ENCODE measurements around the gene OPN3.

Gene OPN3

DNA sequence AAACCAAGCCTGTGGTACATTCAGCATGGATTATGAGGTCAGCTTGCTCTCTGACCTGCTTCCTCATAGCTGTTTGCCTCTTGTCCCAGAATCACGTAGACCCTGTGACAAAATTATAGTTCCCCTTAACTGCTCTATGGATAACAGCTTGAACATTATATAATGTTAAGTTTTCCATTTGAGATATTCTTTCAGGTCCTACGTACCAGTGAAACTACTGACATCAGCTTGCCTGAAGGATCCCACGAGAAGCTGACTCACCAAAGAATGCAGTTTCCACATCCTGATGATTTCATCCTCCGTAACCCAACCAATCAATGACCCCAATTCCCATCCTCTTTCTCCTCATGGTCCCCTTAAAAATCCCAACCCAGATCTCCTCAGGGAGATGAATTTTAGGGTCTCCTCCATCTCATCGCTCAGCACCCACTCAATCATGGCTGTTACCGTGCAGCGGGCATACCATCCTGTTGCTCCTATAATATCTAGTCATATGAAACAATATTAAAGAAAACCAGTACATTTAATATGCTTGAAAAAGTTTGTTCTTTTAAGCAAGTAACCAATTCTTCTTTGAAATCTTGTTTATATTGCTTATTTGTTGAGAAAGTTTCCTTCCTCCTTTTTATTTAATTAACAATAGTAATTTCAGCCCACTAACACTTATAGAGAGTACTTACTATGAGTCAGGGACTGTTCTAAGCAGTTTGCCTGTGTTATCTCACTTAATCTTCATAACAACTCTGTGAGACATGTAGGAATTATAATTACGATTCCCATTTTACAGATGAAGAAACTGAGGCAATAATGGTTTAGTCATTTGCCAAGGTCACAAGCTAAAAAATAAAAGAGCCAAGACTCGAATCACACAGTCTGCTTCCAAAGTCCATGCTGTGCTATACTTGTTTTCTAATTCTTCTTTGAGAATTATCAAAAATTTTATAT, 27.4 kb downstream of the OPN3 start:
- Mint-ChIP-seq H3K4me1 (no peaks in the 10 kb centered on the region), H3K27me3 (ENCODE audit: low read depth, poor library complexity) (no peaks in the 10 kb centered on the region), H3K27ac (no peak overlapping the region), H3K4me3 (no peak overlapping the region), H3K9me3 (no peaks in the 10 kb centered on the region), H3K36me3 (ENCODE audit: low read depth) (no peaks in the 10 kb centered on the region)
- TF ChIP-seq, protein P1, sequence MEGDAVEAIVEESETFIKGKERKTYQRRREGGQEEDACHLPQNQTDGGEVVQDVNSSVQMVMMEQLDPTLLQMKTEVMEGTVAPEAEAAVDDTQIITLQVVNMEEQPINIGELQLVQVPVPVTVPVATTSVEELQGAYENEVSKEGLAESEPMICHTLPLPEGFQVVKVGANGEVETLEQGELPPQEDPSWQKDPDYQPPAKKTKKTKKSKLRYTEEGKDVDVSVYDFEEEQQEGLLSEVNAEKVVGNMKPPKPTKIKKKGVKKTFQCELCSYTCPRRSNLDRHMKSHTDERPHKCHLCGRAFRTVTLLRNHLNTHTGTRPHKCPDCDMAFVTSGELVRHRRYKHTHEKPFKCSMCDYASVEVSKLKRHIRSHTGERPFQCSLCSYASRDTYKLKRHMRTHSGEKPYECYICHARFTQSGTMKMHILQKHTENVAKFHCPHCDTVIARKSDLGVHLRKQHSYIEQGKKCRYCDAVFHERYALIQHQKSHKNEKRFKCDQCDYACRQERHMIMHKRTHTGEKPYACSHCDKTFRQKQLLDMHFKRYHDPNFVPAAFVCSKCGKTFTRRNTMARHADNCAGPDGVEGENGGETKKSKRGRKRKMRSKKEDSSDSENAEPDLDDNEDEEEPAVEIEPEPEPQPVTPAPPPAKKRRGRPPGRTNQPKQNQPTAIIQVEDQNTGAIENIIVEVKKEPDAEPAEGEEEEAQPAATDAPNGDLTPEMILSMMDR (IDR thresholded peaks at IDR 0.05) = no peak
- no peak for DNase-seq

- no peak for DNase-seq
- no peaks in the 10 kb centered on the region for H3K9me3 Mint-ChIP-seq
These were observed 28.4 kb downstream of the OPN3 start for GRCh38 chr1:241611736-241612135.

DNA sequence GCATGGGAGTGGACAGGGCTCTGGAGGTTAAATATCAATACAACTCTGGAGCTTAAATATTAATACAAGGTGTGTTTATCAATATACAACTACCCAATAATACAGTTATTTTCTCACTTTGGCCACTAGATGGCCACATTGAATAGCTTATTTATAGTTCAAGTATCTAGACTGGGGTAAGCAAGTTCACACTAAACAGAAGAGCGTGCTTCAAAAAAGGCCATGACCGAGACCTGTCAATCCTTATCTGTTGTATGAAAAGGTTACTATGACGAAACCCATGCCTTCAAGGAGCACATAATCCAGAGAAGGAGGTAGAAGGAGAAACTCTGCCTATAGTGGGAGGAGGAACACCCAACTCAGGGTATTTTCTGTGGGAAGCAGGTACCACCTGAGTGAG, 29.1 kb downstream of the OPN3 start:
- DNase-seq = no peak
- H3K27ac Mint-ChIP-seq = no peak overlapping the region

More at GRCh38 chr1:241611736-241612135, 28.4 kb downstream of the OPN3 start:
- Mint-ChIP-seq H3K27me3 (ENCODE audit: low read depth, poor library complexity) (no peaks in the 10 kb centered on the region), H3K4me3 (no peak overlapping the region), H3K4me1 (no peaks in the 10 kb centered on the region), H3K36me3 (ENCODE audit: low read depth) (no peaks in the 10 kb centered on the region), H3K27ac (no peak overlapping the region)
- TF ChIP-seq, protein P1 (IDR thresholded peaks at IDR 0.05) = no peak

DNA sequence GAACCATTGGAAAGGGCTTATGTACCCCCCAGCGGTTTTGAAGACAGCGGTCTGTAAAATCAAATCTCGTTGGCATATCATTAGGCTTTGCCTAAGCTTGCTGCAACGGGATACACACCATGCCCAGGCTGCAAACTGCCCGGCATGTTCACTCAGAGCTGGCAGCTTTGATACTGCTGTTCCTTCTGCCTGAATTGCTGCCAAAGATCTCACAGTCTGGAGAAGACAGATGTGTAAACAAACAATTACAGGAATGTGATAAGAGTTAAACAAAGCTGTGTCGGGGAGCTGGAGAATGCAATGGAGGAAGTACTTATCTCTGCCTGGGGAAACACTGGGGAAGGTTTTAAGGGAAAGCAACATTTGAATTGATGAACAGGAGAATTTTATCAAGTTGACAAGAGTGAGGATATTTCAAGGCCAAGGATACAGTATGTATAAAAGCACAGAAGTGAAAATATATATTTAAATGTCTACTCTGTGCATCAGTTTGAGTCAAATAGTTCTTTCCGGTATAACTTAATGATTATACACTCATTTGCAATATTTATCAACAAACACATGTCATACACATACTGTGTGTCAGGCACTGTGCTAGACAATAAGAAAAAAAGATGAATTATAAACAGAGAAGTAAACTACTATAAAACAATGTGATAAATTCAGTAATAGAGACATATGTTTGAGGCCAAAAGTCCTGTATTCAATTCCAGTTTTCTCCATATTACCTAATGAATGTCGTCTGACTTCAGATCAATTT, 29.9 kb downstream of the OPN3 start:
- Mint-ChIP-seq H3K4me3 (no peak overlapping the region), H3K36me3 (ENCODE audit: low read depth) (no peaks in the 10 kb centered on the region), H3K27ac (no peak overlapping the region), H3K9me3 (no peaks in the 10 kb centered on the region), H3K27me3 (ENCODE audit: low read depth, poor library complexity) (no peaks in the 10 kb centered on the region), H3K4me1 (peaks cover 8% of the 10 kb centered on the region)
- DNase-seq = no peak
- TF ChIP-seq, protein P1 (IDR thresholded peaks at IDR 0.05) = no peak

More for the DNA sequence above, 29.1 kb downstream of the OPN3 start:
- no peaks in the 10 kb centered on the region for H3K4me1 Mint-ChIP-seq
- H3K4me3 Mint-ChIP-seq = no peak overlapping the region
- no peaks in the 10 kb centered on the region for H3K27me3 Mint-ChIP-seq (ENCODE audit: low read depth, poor library complexity)
- TF ChIP-seq, protein P1 (IDR thresholded peaks at IDR 0.05) = peak; percentile 63
- H3K36me3 Mint-ChIP-seq (ENCODE audit: low read depth) = no peaks in the 10 kb centered on the region
- no peaks in the 10 kb centered on the region for H3K9me3 Mint-ChIP-seq

DNA sequence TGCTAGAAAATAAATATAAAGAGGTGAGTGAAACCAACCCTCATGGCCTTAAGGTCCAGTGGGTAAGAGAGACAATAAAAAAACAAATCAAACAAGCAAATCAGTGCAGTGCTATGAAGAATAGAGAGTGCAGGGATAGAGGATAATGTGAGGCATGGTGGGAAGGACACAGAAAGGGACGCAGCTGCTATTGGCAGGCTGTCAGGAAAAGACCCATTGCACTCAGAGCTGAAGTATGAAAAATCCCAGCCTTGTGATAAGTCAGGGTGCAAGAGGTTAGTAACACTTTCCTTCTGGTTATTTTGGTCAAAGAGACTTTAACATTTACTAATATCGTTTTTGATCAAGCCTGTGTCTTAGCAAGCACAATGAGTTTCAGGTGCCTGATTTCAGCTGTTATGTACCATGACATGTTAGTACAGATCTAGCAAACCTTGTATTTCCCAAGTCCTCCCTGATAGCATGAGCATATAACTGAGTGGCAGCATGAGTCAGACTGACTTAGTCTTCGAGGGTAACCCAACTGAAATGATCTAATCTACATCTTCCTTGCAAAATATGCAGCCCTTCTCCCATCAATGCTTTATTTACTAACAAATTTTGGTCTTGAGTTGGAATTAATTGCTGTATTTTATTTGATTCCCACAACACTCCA, 31.7 kb downstream of the OPN3 start:
- H3K36me3 Mint-ChIP-seq (ENCODE audit: low read depth) = peaks cover 9% of the 10 kb centered on the region
- no peaks in the 10 kb centered on the region for H3K27me3 Mint-ChIP-seq (ENCODE audit: low read depth, poor library complexity)
- H3K4me3 Mint-ChIP-seq = no peak overlapping the region
- DNase-seq = no peak
- TF ChIP-seq, protein P1 (IDR thresholded peaks at IDR 0.05) = no peak
- no peak overlapping the region for H3K27ac Mint-ChIP-seq
- peaks cover 8% of the 10 kb centered on the region for H3K4me1 Mint-ChIP-seq
- H3K9me3 Mint-ChIP-seq = no peaks in the 10 kb centered on the region

Measured in nephron progenitor cell (in vitro differentiated cells).